HepG2 (cell line): Measurements from ENCODE around the gene CDH23. TPM values are rescaled to one million over a fixed set of nuclear protein-coding genes. Genes with fewer than 3 reads are reported as not detected.

Experiments used
- ATAC-seq: fragments of 200-7000 bp; cut with Tn5 transposase; 3 replicates; pipeline ENCODE4 v1.9.1; 2020; ENCODE audit warnings: mild to moderate bottlenecking, moderate library complexity
- BruUV-seq: library from RNA; stranded (reverse); fragments of 400-500 nt; replicated peaks from 2 replicates; lab custom pipeline; 2021; lab: Mats Ljungman, UMichigan
- CTCF ChIA-PET: fragments of 300-600 bp; formaldehyde crosslinking; extraction: SDS; loops from one replicate; lab custom pipeline; 2021; ENCODE audit warnings: low total read pairs, inconsistent platforms, low intra/inter-chr PET ratio; lab: Yijun Ruan, JAX
- POLR2A ChIA-PET: fragments of 350-600 bp; sonication (Branson Sonifier 250); formaldehyde crosslinking; loops from one replicate; lab custom pipeline; 2020; ENCODE audit warnings: antibody characterized with exemption, inconsistent platforms; lab: Yijun Ruan, JAX
- DNase-seq: peaks from one replicate; pipeline ENCODE4 v3.0.0-alpha.2; 2015; ENCODE audit warnings: low spot score
- FAIRE-seq: peaks from 3 replicates; lab custom pipeline; 2011; peaks lifted over from hg19 to GRCh38; lab: Jason Lieb, UNC
- H2AFZ ChIP-seq: one replicate; pipeline ENCODE4 v1.6.1; 2011; ENCODE audit warnings: low read length, inconsistent platforms
- H3K27ac ChIP-seq: fragments of 300-600 bp; 3 replicates; pipeline ENCODE4 v1.8.0; 2011; ENCODE audit warnings: mixed run types, mild to moderate bottlenecking, mixed read lengths, low read length, inconsistent platforms; ENCODE audit not compliant: insufficient read depth; ENCODE audit errors: extremely low read length
- H3K27me3 ChIP-seq, 2 experiments: fragments of 200-600 bp in 1 of 2; 2 replicates in 1 of 2; 3 replicates in 1 of 2; pipeline versions ENCODE4 v1.6.0 to v1.8.0; 2011; ENCODE audit warnings: low read length in 2 of 2, mild to moderate bottlenecking in 2 of 2, moderate library complexity in 2 of 2, inconsistent platforms in 1 of 2; ENCODE audit not compliant: insufficient read depth in 2 of 2, control insufficient read depth in 1 of 2
- H3K36me3 ChIP-seq, 2 experiments: fragments of 200-600 bp in 1 of 2; replicated peaks in 1 of 2; 2 replicates in 1 of 2; 3 replicates in 1 of 2; pipeline versions ENCODE4 v1.5.1 to v1.8.0; 2011; ENCODE audit warnings: low read length in 2 of 2, inconsistent platforms in 1 of 2; ENCODE audit not compliant: insufficient read depth in 2 of 2, control insufficient read depth in 1 of 2
- H3K4me1 ChIP-seq: 2 replicates; pipeline ENCODE4 v1.5.1; 2012; ENCODE audit warnings: low read length, inconsistent platforms; ENCODE audit not compliant: insufficient read depth
- H3K4me2 ChIP-seq: 2 replicates; pipeline ENCODE4 v1.6.0; 2011; ENCODE audit warnings: low read depth, low read length, inconsistent platforms
- H3K4me3 ChIP-seq, 3 experiments: fragments of 200-600 bp in 1 of 3; sonication (generic), shearing (Covaris generic) in 1 of 3; replicated peaks in 1 of 3; 2 replicates each; pipeline ENCODE4 v1.5.1; 2011 to 2016; ENCODE audit warnings: low read length in 3 of 3, inconsistent platforms in 2 of 3, low read depth in 2 of 3, mild to moderate bottlenecking in 2 of 3, control low read depth in 1 of 3, mixed read lengths in 1 of 3; ENCODE audit not compliant: insufficient read depth in 1 of 3
- H3K79me2 ChIP-seq: one replicate; pipeline ENCODE4 v1.6.1; 2011; ENCODE audit warnings: low read length, inconsistent platforms; ENCODE audit not compliant: insufficient read depth
- H3K9ac ChIP-seq: 2 replicates; pipeline ENCODE4 v1.6.0; 2011; ENCODE audit warnings: mild to moderate bottlenecking, low read depth, low read length, inconsistent platforms; ENCODE audit not compliant: insufficient read depth
- H3K9me3 ChIP-seq: 2 replicates; pipeline ENCODE4 v1.5.1; 2012; ENCODE audit warnings: mild to moderate bottlenecking, low read length
- H4K20me1 ChIP-seq: 2 replicates; pipeline ENCODE4 v1.6.0; 2011; ENCODE audit warnings: inconsistent platforms, mild to moderate bottlenecking, low read length, moderate library complexity; ENCODE audit not compliant: insufficient read depth
- ATM ChIP-seq: fragments of 450-650 bp; IDR thresholded peaks from 2 replicates; pipeline ENCODE4 v1.7.1; 2017; ENCODE audit warnings: mild to moderate bottlenecking, borderline replicate concordance
- CSRNP1 ChIP-seq: sonication (generic); formaldehyde crosslinking; IDR thresholded peaks from 2 replicates; pipeline ENCODE4 v1.8.1; 2023; ENCODE audit warnings: mild to moderate bottlenecking, missing genetic modification reagents
- HDAC2 ChIP-seq: sonication (generic); formaldehyde crosslinking; IDR thresholded peaks from 2 replicates; pipeline ENCODE4 v1.4.0; 2020; ENCODE audit warnings: missing genetic modification reagents
- ZFP36 ChIP-seq: fragments of 150-350 bp; IDR thresholded peaks from 2 replicates; pipeline ENCODE4 v1.6.1; 2018; ENCODE audit warnings: borderline replicate concordance, low read length, low read depth; ENCODE audit not compliant: partially characterized antibody
- ZNF550 ChIP-seq: sonication (generic); formaldehyde crosslinking; IDR thresholded peaks from 2 replicates; pipeline ENCODE4 v1.4.0; 2020; ENCODE audit warnings: mild to moderate bottlenecking, missing genetic modification reagents, borderline replicate concordance
- ZNF572 ChIP-seq: sonication (generic); formaldehyde crosslinking; IDR thresholded peaks from 2 replicates; pipeline ENCODE4 v1.5.1; 2020; ENCODE audit warnings: mild to moderate bottlenecking, missing genetic modification reagents
- WGBS: methylation state at CpG from one replicate; pipeline ENCODE4 v1.1.6; 2017; ENCODE audit warnings: low lambda C conversion rate; 5-methylcytosine and 5-hydroxymethylcytosine counted together
- in situ Hi-C: cut with HindIII; loops from 2 replicates; pipeline ENCODE4 v1.10.0; 2017; ENCODE audit warnings: low pct_unique_long_range_greater_than_20kb; ENCODE audit not compliant: extremely low pct_ligation_motif_present
- intact Hi-C: fragments of 100-400 bp; cut with micrococcal nuclease; formaldehyde crosslinking; loops from one replicate; pipeline ENCODE4 v1.10.0; 2022; ENCODE audit not compliant: unreplicated experiment
- polyA plus RNA-seq, 8 experiments: library from polyadenylated mRNA; depleted of rRNA in 3 of 8; stranded (reverse) in 7 of 8; unstranded in 1 of 8; fragments of >200 nt; fragmentation: Illumina TruSeq in 4 of 8; extraction: Trizol in 4 of 8; gene quantifications; 2 replicates each; pipeline versions ENCODE4 v1.2.1 to v1.2.3, GENCODE V29; 2011 to 2016; ENCODE audit warnings: low read depth in 4 of 8, missing spikeins in 1 of 8, mixed read lengths in 1 of 8; ENCODE audit not compliant: insufficient read depth in 1 of 8
- total RNA-seq, 5 experiments: library from RNA; depleted of rRNA; stranded (reverse); fragments of >200 nt; fragmentation: Illumina TruSeq; extraction: Trizol; gene quantifications; 2 replicates each; pipeline ENCODE4 v1.2.3, GENCODE V29; 2016; ENCODE audit warnings: low read depth in 1 of 5
- TF ChIP-seq, protein P1 (sequence below): sonication (generic); formaldehyde crosslinking; IDR thresholded peaks from 2 replicates; pipeline ENCODE4 v1.5.1; 2020; ENCODE audit warnings: missing genetic modification reagents, mild to moderate bottlenecking, borderline replicate concordance

CDH23 gene
- total and polyA plus RNA-seq, 2 of the 13 experiments (the other 11 are each of a cell fraction or from before 2014, with no cell fraction given) = 0.13 TPM; not detected in 1

DNA sequence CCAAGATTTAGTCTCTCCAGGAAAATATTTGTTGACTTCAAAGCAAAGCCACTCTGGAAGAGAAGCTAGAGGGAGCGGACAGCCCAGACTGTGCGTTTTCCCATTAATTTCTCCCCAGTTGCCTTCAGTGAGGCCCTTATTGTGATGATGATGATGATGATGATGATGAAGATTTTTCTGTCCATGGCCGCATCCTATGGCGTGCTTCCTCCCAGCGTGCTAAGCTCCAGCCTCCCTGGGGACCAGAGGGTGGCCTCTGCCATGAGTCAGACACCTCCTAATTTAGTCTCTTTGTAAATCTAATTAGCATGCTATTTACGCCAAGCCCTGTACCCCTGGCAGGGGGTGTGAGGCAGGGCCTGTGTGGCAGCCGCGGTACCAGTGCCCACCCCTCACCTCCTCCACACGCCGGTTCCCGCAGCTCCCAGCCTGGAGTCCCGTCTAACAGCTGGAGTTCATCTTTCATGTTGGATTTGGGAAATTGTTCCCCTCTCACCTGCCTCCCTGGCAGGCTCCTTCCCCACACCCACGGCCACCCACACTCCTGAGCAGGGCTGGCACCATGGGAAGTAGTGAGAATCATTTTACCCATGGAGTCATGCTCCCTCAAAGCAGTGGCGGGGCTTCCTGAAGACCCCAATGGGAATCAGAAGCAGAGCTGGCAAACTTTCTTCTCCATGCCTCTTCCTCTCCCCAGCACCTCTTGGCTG lies 230.7 kb downstream of the CDH23 start:
- ATAC-seq = no peak
- Histone ChIP-seq H3K27ac (no peak overlapping the region), H3K4me3 (no peak overlapping the region), H3K36me3 (no peaks in the 10 kb centered on the region), H3K9me3 (no peaks in the 10 kb centered on the region), H3K4me2 (no peak overlapping the region)
- WGBS = 48% methylated on average over 13 of the region's 14 CpGs
- TF ChIP-seq CSRNP1 = no peak
- TF ChIP-seq, protein P1, sequence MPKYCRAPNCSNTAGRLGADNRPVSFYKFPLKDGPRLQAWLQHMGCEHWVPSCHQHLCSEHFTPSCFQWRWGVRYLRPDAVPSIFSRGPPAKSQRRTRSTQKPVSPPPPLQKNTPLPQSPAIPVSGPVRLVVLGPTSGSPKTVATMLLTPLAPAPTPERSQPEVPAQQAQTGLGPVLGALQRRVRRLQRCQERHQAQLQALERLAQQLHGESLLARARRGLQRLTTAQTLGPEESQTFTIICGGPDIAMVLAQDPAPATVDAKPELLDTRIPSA (CRISPR knock-in tag) = no peak
- no peak for TF ChIP-seq HDAC2 (CRISPR knock-in tag)
- no peak for TF ChIP-seq ZFP36
- no peak for TF ChIP-seq ZNF572 (CRISPR knock-in tag)
- TF ChIP-seq ZNF550 = no peak
- TF ChIP-seq ATM = no peak
- TF ChIP-seq, all 625 proteins: peak for 0
- in situ Hi-C loops = no loop called here
- Histone ChIP-seq H4K20me1 (no peaks in the 10 kb centered on the region), H3K79me2 (no peaks in the 10 kb centered on the region), H3K27me3 (peaks cover 2 to 27% of the 10 kb centered on the region in 2 experiments; a peak in 3 of 5 replicates), H3K9ac (no peak overlapping the region), H2AFZ (no peak overlapping the region), H3K4me1 (peaks cover 21% of the 10 kb centered on the region)
- no peak for FAIRE-seq
- intact Hi-C loops = no loop called here
- ChIA-PET CTCF (no interaction called here), POLR2A (no interaction called here)
- no peak for DNase-seq
- no TSS peak for BruUV-seq
